Measurements from ENCODE around the gene TOMM34. TPM values are rescaled to one million over a fixed set of nuclear protein-coding genes. Genes with fewer than 3 reads are reported as not detected.
A peak's percentile ranks its signal among the peaks of the same experiment; 100 is the strongest.

The TOMM34 gene
- total RNA-seq, 1 experiment from 2014 or later = 61.1 TPM

GRCh38 chr20:44910690-44911262 lies 49.4 kb downstream of the TOMM34 start:
- DNase-seq = peak; percentile 34
- Mint-ChIP-seq H3K4me3 (ENCODE audit: low read depth, unreplicated experiment) (peak overlapping the region; percentile 100), H3K4me1 (ENCODE audit: low read depth, unreplicated experiment) (peaks cover 8% of the 10 kb centered on the region), H3K36me3 (ENCODE audit: insufficient read depth, unreplicated experiment) (peaks cover 73% of the 10 kb centered on the region), H3K27me3 (ENCODE audit: unreplicated experiment) (no peaks in the 10 kb centered on the region), H3K27ac (ENCODE audit: unreplicated experiment) (peak overlapping the region; percentile 85), H3K9me3 (ENCODE audit: low read depth, unreplicated experiment) (no peaks in the 10 kb centered on the region)
- intact Hi-C loops (cut with micrococcal nuclease; ENCODE audit: unreplicated experiment) = loop anchor here (2.0 to 10.0 kb wide), 2 partner anchors 48 to 194 kb away; partner anchors contain the start of gene KCNS1
- no TSS peak for BruUV-seq (replicated peaks)
- TF ChIP-seq CTCF (IDR thresholded peaks at IDR 0.05; ENCODE audit: unreplicated experiment) = no peak
- CTCF ChIA-PET = interaction anchor here (0.6 to 2.0 kb wide), 3 partner anchors 22 to 36 kb away, joined by 3 to 9 read pairs (median 3); no protein-coding TSS in a partner anchor

- BruUV-seq (replicated peaks) = no TSS peak
- Mint-ChIP-seq H3K9me3 (ENCODE audit: low read depth, unreplicated experiment) (no peaks in the 10 kb centered on the region), H3K36me3 (ENCODE audit: insufficient read depth, unreplicated experiment) (peaks cover 80% of the 10 kb centered on the region), H3K4me1 (ENCODE audit: low read depth, unreplicated experiment) (peaks cover 8% of the 10 kb centered on the region), H3K27ac (ENCODE audit: unreplicated experiment) (peak within 1 kb of the TSS; percentile 85), H3K4me3 (ENCODE audit: low read depth, unreplicated experiment) (peak within 1 kb of the TSS; percentile 100), H3K27me3 (ENCODE audit: unreplicated experiment) (no peaks in the 10 kb centered on the region)
- peak; percentile 92 for DNase-seq
- intact Hi-C loops (cut with micrococcal nuclease; ENCODE audit: unreplicated experiment) = loop anchor here (2.0 to 10.0 kb wide), 2 partner anchors 49 to 195 kb away; partner anchors contain the start of gene KCNS1
- TF ChIP-seq CTCF (IDR thresholded peaks at IDR 0.05; ENCODE audit: unreplicated experiment) = no peak
- CTCF ChIA-PET = interaction anchor here (0.5 to 2.0 kb wide), 10 partner anchors 13 to 382 kb away, joined by 3 to 9 read pairs (median 4); partner anchors contain the start of gene YWHAB
These were observed 50.1 kb downstream of the TOMM34 start, which contains the start of gene PABPC1L for GRCh38 chr20:44909872-44910689. PABPC1L (plus strand) TSS chr20:44910060; CDS start chr20:44910144, 84 bp downstream.

- Mint-ChIP-seq H3K4me3 (ENCODE audit: low read depth, unreplicated experiment) (peak overlapping the region; percentile 100), H3K36me3 (ENCODE audit: insufficient read depth, unreplicated experiment) (peaks cover 83% of the 10 kb centered on the region), H3K27me3 (ENCODE audit: unreplicated experiment) (no peaks in the 10 kb centered on the region), H3K27ac (ENCODE audit: unreplicated experiment) (peak overlapping the region; percentile 85), H3K4me1 (ENCODE audit: low read depth, unreplicated experiment) (peaks cover 8% of the 10 kb centered on the region), H3K9me3 (ENCODE audit: low read depth, unreplicated experiment) (no peaks in the 10 kb centered on the region)
- no peak for TF ChIP-seq CTCF (IDR thresholded peaks at IDR 0.05; ENCODE audit: unreplicated experiment)
- intact Hi-C loops (cut with micrococcal nuclease; ENCODE audit: unreplicated experiment) = no loop called here
- CTCF ChIA-PET = interaction anchor here (0.5 to 2.0 kb wide), 9 partner anchors 12 to 419 kb away, joined by 3 to 9 read pairs (median 4); partner anchors contain the start of gene YWHAB
- no TSS peak for BruUV-seq (replicated peaks)
- no peak for DNase-seq
These were observed 51.0 kb downstream of the TOMM34 start for GRCh38 chr20:44908987-44909871.

- BruUV-seq (replicated peaks) = no TSS peak
These were observed 55.8 kb downstream of the TOMM34 start for GRCh38 chr20:44904377-44904776.

More at GRCh38 chr20:44904377-44904776, 55.8 kb downstream of the TOMM34 start:
- no peaks in the 10 kb centered on the region for H3K9me3 Mint-ChIP-seq (ENCODE audit: low read depth, unreplicated experiment)
- no peak for DNase-seq
- CTCF ChIA-PET = no interaction called here
- no peak for TF ChIP-seq CTCF (IDR thresholded peaks at IDR 0.05; ENCODE audit: unreplicated experiment)
- no peaks in the 10 kb centered on the region for H3K27me3 Mint-ChIP-seq (ENCODE audit: unreplicated experiment)
- H3K4me3 Mint-ChIP-seq (ENCODE audit: low read depth, unreplicated experiment) = no peak overlapping the region
- peaks cover 13% of the 10 kb centered on the region for H3K4me1 Mint-ChIP-seq (ENCODE audit: low read depth, unreplicated experiment)
- peaks cover 68% of the 10 kb centered on the region for H3K36me3 Mint-ChIP-seq (ENCODE audit: insufficient read depth, unreplicated experiment)
- no peak overlapping the region for H3K27ac Mint-ChIP-seq (ENCODE audit: unreplicated experiment)
- intact Hi-C loops (cut with micrococcal nuclease; ENCODE audit: unreplicated experiment) = no loop called here
